DMS114 treated with DMSO at 0.1 percent for 48 hours (cell line): ENCODE results near the gene CELA2A.
"Not testable (repeated sequence)": the region's sequence is repeated elsewhere in the genome, so short reads cannot be mapped to it uniquely, and the experiment has no call there.

Experiments used
- DNase-seq: peaks from one replicate; lab custom pipeline; 2025; ENCODE audit not compliant: unreplicated experiment; lab: John Stamatoyannopoulos, UW

Gene CELA2A

GRCh38 chr1:15492596-15492995, 36.1 kb downstream of the CELA2A start:
- DNase-seq = no peak

DNA sequence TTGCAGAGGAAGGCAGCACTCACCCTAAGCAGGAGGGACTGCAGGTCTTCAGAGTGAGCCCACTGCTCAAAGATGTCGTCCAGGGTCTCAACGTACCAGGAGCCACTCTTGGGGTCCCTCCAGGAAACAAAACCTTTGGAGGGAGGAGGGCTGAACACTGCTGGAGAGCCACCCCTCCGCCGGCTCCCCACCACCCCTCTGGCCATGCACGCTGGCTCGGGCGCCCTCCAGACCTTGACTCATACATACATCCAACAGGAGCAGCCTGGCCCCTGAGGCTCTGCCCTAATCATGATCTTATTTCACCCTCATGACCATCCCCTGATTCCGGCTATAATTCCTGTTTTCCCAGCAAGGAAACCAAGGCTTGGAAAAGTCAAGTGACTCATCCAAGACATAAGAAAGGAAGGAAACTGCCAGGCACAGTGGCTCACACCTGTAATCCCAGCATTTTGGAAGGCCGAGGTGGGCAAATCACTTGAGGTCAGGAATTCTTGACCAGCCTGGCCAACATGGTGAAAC, 37.4 kb downstream of the CELA2A start:
- DNase-seq = no peak

DNA sequence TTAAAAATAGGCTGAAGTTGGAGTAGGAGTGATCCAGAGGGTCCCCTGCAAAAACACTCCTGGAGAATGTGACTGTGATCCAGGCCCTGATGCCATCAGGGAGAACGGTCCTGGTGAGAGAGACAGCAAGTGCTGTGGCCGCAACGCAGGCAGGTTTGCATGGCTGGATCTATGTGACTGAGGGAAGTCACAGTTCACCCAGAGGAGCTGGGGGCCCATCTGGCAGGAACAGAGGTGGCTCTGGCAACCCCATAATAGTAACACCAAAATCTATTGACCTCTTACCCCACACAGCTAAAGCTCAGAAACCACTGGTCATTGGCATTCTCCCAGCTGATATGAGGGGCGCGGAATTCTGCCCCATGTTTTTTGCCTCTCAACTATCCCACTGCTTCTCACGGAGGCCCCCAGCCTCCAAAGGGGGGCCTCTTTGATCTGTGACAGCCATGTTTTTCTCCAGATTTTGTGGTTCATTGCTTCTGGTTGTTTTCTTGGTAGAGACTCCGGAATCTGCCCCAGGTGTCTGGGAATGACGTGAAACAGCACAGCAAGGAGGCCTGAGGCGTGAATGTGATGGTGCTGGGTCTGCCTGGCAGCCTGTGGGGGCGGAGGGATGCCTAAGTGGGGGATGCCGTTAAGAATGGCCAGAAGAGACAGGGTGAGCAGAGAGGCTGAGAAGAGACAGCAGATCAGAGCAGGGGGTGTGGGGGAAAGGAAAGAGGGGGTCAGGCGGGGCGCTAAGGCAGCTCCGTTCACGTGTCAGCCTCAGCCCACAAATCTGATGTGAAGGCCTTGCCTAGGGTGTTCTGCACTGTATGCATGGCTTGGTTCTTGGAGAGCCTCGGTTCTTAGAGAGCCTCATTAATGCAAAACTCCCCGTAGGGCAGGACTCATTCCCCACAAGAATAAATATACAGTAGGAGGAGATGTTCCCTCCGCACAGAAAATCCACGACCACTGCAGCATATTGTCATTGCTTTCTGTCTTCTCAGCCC, 43.9 kb downstream of the CELA2A start:
- no peak for DNase-seq

DNA sequence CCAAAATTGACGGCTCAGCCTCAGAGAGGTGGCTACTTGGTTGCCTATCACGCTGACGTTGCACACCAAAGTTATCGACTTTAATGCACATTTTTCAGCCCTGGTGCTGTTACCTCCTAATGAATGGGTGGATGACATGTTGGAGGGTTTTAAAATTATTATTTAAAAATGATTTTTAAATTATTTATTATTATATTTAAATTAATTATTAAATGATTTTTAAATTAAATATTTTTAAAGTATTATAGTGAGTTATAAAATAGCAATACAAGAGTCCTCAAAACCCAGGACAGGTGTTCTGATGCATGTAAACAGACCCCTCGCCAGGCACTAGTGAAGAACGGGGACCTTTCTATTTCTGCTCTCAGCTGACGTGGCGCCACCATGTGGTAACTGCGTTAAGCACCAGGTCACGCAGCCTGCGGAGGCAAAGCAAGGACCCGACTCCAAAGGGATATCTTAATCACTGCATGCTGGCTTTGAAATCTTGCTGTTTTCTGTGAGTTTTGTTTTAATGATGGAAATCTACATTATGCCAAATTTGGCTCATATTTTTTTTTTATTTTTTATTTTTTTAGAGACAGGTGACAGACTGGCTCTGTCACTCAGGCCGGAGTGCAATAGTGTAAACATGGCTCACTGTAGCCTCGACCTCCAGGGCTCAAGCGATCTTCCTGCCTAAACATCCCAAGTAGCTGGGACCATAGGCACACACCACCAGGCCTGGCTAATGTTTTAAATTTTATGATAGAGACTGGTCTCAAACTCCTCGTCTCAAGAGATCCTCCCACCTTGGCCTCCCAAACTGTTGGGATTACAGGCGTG, 44.9 kb downstream of the CELA2A start:
- DNase-seq = peak; percentile 28

DNA sequence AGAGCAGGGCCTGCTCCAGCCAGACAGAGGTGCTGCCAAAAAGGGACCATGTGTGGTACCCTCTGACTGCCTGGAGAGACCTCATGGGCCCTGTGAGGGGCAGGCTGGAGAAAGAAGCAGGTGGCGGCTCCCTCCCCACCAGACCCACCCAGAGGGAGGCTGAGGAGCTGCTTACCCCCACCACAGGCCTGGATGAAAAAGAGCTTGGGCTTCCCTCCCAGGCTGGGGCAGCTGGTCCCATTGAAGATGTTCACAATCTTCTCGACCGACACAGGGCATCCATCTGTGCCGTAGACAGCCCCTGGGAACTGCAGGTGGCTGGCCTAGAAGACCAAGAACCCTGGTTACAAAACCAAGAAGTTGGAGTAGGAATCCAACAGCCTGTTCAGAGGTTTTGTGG, 47.9 kb downstream of the CELA2A start:
- DNase-seq = no peak

- no peak for DNase-seq
Observed at GRCh38 chr1:15506831-15507230, 50.3 kb downstream of the CELA2A start.

DNA sequence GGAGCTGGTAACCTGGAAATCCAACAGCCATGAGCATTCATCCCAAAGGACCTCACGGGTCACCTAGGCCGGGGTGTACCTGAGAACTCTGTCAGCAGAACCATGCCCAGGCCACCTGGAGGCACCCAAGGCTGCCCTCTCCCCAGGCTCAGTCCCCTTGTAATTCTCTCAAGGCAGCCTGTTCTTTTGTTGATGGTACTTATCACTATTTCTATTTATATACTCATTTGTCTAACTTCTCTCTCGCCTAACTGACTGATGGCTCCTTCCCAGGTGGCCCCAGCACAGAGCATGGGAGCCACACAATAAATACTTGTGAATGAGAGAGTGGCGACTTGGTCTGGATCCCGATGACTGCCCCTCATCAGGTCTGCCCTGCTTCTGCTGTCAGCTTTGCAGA, 50.7 kb downstream of the CELA2A start:
- DNase-seq = no peak

GRCh38 chr1:15508700-15509487, 52.4 kb downstream of the CELA2A start:
- no peak for DNase-seq

- DNase-seq = no peak
Observed at GRCh38 chr1:15509586-15509985, 53.1 kb downstream of the CELA2A start.

- no peak for DNase-seq
Observed at GRCh38 chr1:15510611-15511405, 54.3 kb downstream of the CELA2A start.

- DNase-seq = no peak
Observed at GRCh38 chr1:15513192-15513591, 56.7 kb downstream of the CELA2A start.

- no peak for DNase-seq
Observed at GRCh38 chr1:15513919-15514318, 57.4 kb downstream of the CELA2A start.

GRCh38 chr1:15514557-15514956, 58.0 kb downstream of the CELA2A start:
- not testable (repeated sequence) for DNase-seq

DNA sequence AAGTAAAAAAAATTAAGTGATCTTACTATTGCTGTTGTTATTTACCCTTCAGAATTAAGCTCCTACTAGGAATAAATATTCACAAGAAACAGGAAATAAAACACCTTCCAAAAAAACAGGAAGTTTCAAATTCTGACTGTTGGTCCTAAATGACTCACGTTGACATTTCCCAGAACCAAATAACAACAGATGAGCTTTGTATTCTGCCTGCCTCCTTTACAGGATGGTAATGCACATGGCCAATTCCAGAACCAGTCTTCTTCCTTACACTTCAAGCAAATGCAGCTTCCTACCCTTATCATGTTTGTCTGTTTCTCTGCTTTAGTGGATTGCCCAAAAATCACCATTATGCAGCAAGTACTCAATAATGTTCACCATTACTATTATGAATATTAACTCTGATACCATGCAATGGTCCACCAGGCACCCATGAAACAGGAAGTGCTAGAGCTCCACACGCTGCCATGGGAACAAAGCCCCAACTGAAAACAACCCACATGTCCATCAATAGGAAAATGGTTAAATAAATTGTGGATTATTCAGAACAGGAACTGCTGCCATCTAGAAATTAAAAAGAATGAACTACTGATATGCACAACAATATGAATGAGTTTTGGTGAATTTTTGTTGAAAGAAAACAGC, 58.6 kb downstream of the CELA2A start:
- DNase-seq = no peak

GRCh38 chr1:15519625-15520024, 63.1 kb downstream of the CELA2A start:
- DNase-seq = no peak

DNA sequence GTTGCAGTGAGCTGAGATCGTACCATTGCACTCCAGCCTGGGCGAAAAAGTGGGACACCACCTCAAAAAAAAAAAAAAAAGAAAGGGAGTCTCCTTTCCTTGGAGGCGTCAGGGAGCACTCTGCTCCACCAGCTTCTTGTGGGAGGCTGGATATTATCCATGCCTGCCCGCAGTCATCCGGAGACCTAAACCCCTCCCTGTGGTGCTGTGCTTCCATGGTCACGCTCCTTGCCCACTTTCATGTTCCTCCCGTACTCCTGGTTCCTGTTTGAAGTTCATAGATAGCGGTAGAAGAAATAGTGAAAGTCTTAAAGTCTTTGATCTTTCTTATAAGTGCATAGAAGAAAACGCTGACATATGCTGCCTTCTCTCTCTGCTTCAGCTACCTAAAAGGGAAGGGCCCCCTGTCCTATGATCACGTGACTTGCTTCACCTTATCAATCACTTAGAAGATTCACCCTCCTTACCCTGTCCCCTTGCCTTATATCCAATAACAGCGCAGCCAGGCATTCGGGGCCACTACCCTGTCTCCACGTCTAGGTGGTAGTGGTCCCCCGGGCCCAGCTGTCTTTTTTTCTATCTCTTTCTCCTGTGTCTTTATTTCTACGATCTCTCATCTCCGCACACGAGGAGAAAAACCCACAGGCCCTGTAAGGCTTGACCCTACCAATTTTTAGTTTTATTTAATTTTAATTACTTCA, 64.8 kb downstream of the CELA2A start:
- not testable (repeated sequence) for DNase-seq
